Glomerular visceral epithelial cell (primary cell): ENCODE data around the gene AOX1.
"Not testable (repeated sequence)": the region's sequence is repeated elsewhere in the genome, so short reads cannot be mapped to it uniquely, and the experiment has no call there.

Source experiments
- DNase-seq: peaks from one replicate; pipeline ENCODE4 v3.0.0-alpha.2; 2016; ENCODE audit errors: extremely low spot score

Gene AOX1

GRCh38 chr2:200665626-200666453, 80.0 kb downstream of the AOX1 start:
- DNase-seq, result no peak

- no peak for DNase-seq
Measured at GRCh38 chr2:200667413-200667812, 81.6 kb downstream of the AOX1 start.

GRCh38 chr2:200668478-200668877, 82.7 kb downstream of the AOX1 start:
- no peak for DNase-seq

GRCh38 chr2:200669308-200669707, 83.5 kb downstream of the AOX1 start:
- no peak for DNase-seq

- DNase-seq, result no peak
Measured at GRCh38 chr2:200670313-200670712, 84.5 kb downstream of the AOX1 start.

GRCh38 chr2:200670751-200671150, 84.9 kb downstream of the AOX1 start:
- no peak for DNase-seq

GRCh38 chr2:200673191-200673590, 87.4 kb downstream of the AOX1 start:
- no peak for DNase-seq

GRCh38 chr2:200674837-200675236, 89.0 kb downstream of the AOX1 start:
- DNase-seq, result no peak

- no peak for DNase-seq
Measured at GRCh38 chr2:200677171-200677570, 91.4 kb downstream of the AOX1 start.

GRCh38 chr2:200677721-200678532, 92.1 kb downstream of the AOX1 start:
- no peak for DNase-seq

GRCh38 chr2:200679127-200679526, 93.3 kb downstream of the AOX1 start:
- DNase-seq, result no peak

- no peak for DNase-seq
Measured at GRCh38 chr2:200679535-200679934, 93.7 kb downstream of the AOX1 start.

- no peak for DNase-seq
Measured at GRCh38 chr2:200681697-200682096, 95.9 kb downstream of the AOX1 start.

- not testable (repeated sequence) for DNase-seq
Measured at GRCh38 chr2:200682407-200682806, 96.6 kb downstream of the AOX1 start.

- no peak for DNase-seq
Measured at GRCh38 chr2:200687922-200688920, 102.4 kb downstream of the AOX1 start.

GRCh38 chr2:200689115-200689514, 103.3 kb downstream of the AOX1 start:
- no peak for DNase-seq

GRCh38 chr2:200693836-200694470, 108.1 kb downstream of the AOX1 start:
- no peak for DNase-seq

- no peak for DNase-seq
Measured at GRCh38 chr2:200695191-200695590, 109.4 kb downstream of the AOX1 start.

- DNase-seq, result no peak
Measured at GRCh38 chr2:200695601-200696000, 109.8 kb downstream of the AOX1 start.

GRCh38 chr2:200698217-200698616, 112.4 kb downstream of the AOX1 start:
- no peak for DNase-seq

- DNase-seq, result no peak
Measured at GRCh38 chr2:200699310-200699709, 113.5 kb downstream of the AOX1 start.
